ENCODE results near the gene EHF. TPM values are rescaled to one million over a fixed set of nuclear protein-coding genes. Genes with fewer than 3 reads are reported as not detected.
A peak's percentile ranks its signal among the peaks of the same experiment; 100 is the strongest.

Gene EHF
- total and polyA plus RNA-seq, 9 of the 15 experiments (the other 6 are each of a cell fraction or from before 2014, with no cell fraction given) = 0.04 to 0.54 (median 0.37) TPM

DNA sequence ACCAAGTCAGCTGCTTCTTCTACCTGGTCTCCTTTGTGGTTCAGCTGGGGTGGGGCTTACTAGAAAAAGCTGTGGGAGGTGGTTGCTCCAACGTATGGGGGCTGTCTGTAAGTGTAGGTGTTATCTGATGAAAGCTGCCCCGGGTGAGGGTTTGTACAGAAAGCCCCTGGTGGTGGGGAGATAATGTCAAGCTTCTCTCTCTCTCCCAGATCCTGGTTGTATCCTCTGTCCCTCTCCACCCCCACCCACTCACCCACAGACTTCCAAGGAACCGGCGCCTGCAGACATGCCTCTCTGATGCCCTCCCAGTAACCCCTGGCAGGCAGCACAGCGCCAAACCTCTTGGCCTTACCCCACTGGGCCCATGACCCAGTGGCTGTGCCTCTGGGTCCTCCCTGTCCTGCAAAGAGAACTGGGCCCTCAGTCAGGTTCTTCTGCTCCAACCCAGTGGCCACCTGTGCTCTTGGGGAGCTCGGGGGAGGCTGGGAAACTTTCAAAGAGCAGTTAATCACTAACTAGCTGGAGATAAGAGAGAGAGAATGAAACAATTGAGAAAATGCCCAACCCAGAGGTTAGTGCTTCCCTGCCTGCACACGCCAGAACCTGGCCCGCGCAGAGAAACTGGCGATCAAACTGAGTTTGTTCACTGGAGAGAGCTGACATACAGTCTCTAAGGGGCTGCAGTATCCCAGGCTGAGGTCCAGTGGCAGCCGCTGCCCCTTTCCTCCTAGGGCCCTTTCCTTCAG, 20.4 kb upstream of the EHF start (continued):
- TF ChIP-seq, protein P1, sequence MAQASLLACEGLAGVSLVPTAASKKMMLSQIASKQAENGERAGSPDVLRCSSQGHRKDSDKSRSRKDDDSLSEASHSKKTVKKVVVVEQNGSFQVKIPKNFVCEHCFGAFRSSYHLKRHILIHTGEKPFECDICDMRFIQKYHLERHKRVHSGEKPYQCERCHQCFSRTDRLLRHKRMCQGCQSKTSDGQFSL (CRISPR knock-in tag; IDR thresholded peaks at IDR 0.05) = no peak
- TF ChIP-seq, protein P1 (tag; IDR thresholded peaks at IDR 0.05) = no peak
- TF ChIP-seq JUNB (CRISPR knock-in tag; conservative IDR thresholded peaks at IDR 0.05) = 0 out of 2 replicates have a peak, but pooled peaks have one; percentile 8
- no peak for TF ChIP-seq ZNF274 (IDR thresholded peaks at IDR 0.05; ENCODE audit: borderline replicate concordance, low read depth, low read length)
- TF ChIP-seq ZBED1 (IDR thresholded peaks at IDR 0.05) = no peak
- TF ChIP-seq ZNF174 (CRISPR knock-in tag; IDR thresholded peaks at IDR 0.05) = no peak
- peak; percentile 70; the same call in 1 of the 2 replicates for TF ChIP-seq GATAD2B (IDR thresholded peaks at IDR 0.05; ENCODE audit: borderline replicate concordance)
- no peak for TF ChIP-seq FOXJ3 (CRISPR knock-in tag; IDR thresholded peaks at IDR 0.05)
- no peak for TF ChIP-seq ZNF511 (CRISPR knock-in tag; IDR thresholded peaks at IDR 0.05)
- peak; percentile 56 for TF ChIP-seq POLR2H (tag; IDR thresholded peaks at IDR 0.05; ENCODE audit: low read depth)
- no peak for TF ChIP-seq MAFK (IDR thresholded peaks at IDR 0.05; ENCODE audit: low read length)
- TF ChIP-seq KAT7 (CRISPR knock-in tag; IDR thresholded peaks at IDR 0.05; ENCODE audit: borderline replicate concordance) = no peak
- TF ChIP-seq ZNF586 (CRISPR knock-in tag; conservative IDR thresholded peaks at IDR 0.05) = no peak
- TF ChIP-seq ZBTB33 (CRISPR knock-in tag; IDR thresholded peaks at IDR 0.05) = no peak
- TF ChIP-seq MAFF (IDR thresholded peaks at IDR 0.05; ENCODE audit: low read length) = no peak
- TF ChIP-seq DDX20 (tag; IDR thresholded peaks at IDR 0.05; ENCODE audit: low read depth) = peak; percentile 55; the same call in 1 of the 2 replicates
- no peak for TF ChIP-seq PCBP1 (IDR thresholded peaks at IDR 0.05; ENCODE audit: low read depth, low read length, poor library complexity, severe bottlenecking)
- peak; percentile 64 for TF ChIP-seq MEIS2 (IDR thresholded peaks at IDR 0.05; ENCODE audit: partially characterized antibody)
- TF ChIP-seq, protein P2, sequence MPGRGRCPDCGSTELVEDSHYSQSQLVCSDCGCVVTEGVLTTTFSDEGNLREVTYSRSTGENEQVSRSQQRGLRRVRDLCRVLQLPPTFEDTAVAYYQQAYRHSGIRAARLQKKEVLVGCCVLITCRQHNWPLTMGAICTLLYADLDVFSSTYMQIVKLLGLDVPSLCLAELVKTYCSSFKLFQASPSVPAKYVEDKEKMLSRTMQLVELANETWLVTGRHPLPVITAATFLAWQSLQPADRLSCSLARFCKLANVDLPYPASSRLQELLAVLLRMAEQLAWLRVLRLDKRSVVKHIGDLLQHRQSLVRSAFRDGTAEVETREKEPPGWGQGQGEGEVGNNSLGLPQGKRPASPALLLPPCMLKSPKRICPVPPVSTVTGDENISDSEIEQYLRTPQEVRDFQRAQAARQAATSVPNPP (IDR thresholded peaks at IDR 0.05; ENCODE audit: borderline replicate concordance, insufficient read depth, insufficient read length) = no peak
- no peak for TF ChIP-seq USF2 (CRISPR knock-in tag; IDR thresholded peaks at IDR 0.05)
- no peak for TF ChIP-seq HDAC8 (tag; IDR thresholded peaks at IDR 0.05)
- TF ChIP-seq CHCHD3 (CRISPR knock-in tag; IDR thresholded peaks at IDR 0.05) = no peak
- TF ChIP-seq SIX5 (IDR thresholded peaks at IDR 0.05; ENCODE audit: borderline replicate concordance in 1 of 2, insufficient read depth in 1 of 2, low read depth in 1 of 2, low read length in 2 of 2) = no peak

Data from K562 (cell line).